ENCODE results near the gene DMD.

- no peak for TF ChIP-seq CTCF (IDR thresholded peaks at IDR 0.05; ENCODE audit: borderline replicate concordance, extremely low read depth, low read length, poor library complexity, severe bottlenecking)
- TF ChIP-seq EZH2 (IDR thresholded peaks at IDR 0.05; ENCODE audit: borderline replicate concordance, low read depth, low read length, severe bottlenecking), result no peak
These were observed 1777.5 kb downstream of the DMD start for GRCh38 chrX:31433856-31434255.

All from DND-41 (cell line).